Erythroblast (primary cell): ENCODE results near the gene MRPL21.

ENCODE experiments used
- GATA1 ChIP-seq: IDR thresholded peaks from 2 replicates; pipeline ENCODE4 v1.6.1; 2011; ENCODE audit warnings: low read depth, mild to moderate bottlenecking, control low read depth, low read length, moderate library complexity
- POLR2A ChIP-seq: IDR thresholded peaks from 2 replicates; pipeline ENCODE4 v1.6.1; 2011; ENCODE audit warnings: mild to moderate bottlenecking, low read length

GRCh38 chr11:68932358-68932757, 28.7 kb upstream of the MRPL21 start:
- TF ChIP-seq POLR2A (no peak), GATA1 (no peak)
